PC-9 (cell line): ENCODE measurements around the gene OPHN1.

ENCODE experiments used
- CTCF ChIP-seq: fragments of 200-600 bp; sonication (generic); conservative IDR thresholded peaks from 2 replicates; pipeline ENCODE4 v1.6.1; 2017; ENCODE audit warnings: mixed run types, antibody characterized with exemption, mild to moderate bottlenecking, moderate library complexity
- EZH2 ChIP-seq: fragments of 200-600 bp; sonication (generic); IDR thresholded peaks from 2 replicates; pipeline ENCODE4 v1.8.0; 2017; ENCODE audit warnings: antibody characterized with exemption, low read depth

DNA sequence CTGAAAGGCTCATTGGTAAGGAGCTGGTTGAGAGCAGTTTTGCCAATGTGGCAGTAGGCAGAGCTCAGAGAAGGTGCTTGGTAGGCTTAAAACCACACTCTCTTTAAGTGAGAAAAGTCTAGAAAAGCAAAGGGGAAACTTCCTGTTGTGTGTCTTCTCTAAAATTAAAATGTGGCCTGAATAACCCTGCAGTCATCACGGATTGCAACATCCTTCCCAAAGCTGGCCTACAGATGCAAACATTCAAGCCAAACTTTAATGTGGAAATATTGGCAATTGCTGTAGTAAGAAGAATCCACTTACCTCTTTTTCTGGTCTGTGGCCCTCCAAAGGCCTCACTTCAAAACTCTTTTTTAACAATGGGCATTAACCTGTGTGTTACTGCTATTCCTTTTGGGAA, 348.5 kb downstream of the OPHN1 start:
- TF ChIP-seq CTCF: no peak
- TF ChIP-seq EZH2: no peak
